ENCODE data around the gene NGEF.
"Not testable (repeated sequence)": the region's sequence is repeated elsewhere in the genome, so short reads cannot be mapped to it uniquely, and the experiment has no call there.

NGEF gene

GRCh38 chr2:233013027-233013461, at the start of gene NGEF:
TSS of gene NGEF (minus strand) at chr2:233013256. CDS start at chr2:232974890, 38,366 bp downstream.
- DNase-seq (ENCODE audit: low read depth in 2 of 2): no peak

- DNase-seq (ENCODE audit: low read depth in 2 of 2): no peak
These were observed 49.4 kb upstream of the NGEF start for GRCh38 chr2:233062451-233062850.

- no peak for DNase-seq (ENCODE audit: low read depth in 2 of 2)
These were observed 48.8 kb upstream of the NGEF start for GRCh38 chr2:233061591-233062450.

GRCh38 chr2:233060980-233061590, 48.0 kb upstream of the NGEF start:
- no peak for DNase-seq (ENCODE audit: low read depth in 2 of 2)

GRCh38 chr2:233060501-233060979, 47.5 kb upstream of the NGEF start:
- DNase-seq (ENCODE audit: low read depth in 2 of 2): no peak

GRCh38 chr2:233059797-233060500, 46.9 kb upstream of the NGEF start, which contains the start of gene INPP5D:
TSS of gene INPP5D (plus strand) at chr2:233060342. CDS start at chr2:233060479, 137 bp downstream.
- peak; percentile 54 for DNase-seq (ENCODE audit: low read depth in 2 of 2)

GRCh38 chr2:233059547-233059796, 46.4 kb upstream of the NGEF start:
- no peak for DNase-seq (ENCODE audit: low read depth in 2 of 2)

GRCh38 chr2:233058717-233059546, 45.9 kb upstream of the NGEF start:
- DNase-seq (ENCODE audit: low read depth in 2 of 2): no peak

GRCh38 chr2:233056961-233057605, 44.0 kb upstream of the NGEF start:
- no peak for DNase-seq (ENCODE audit: low read depth in 2 of 2)

GRCh38 chr2:233055362-233055761, 42.3 kb upstream of the NGEF start:
- no peak for DNase-seq (ENCODE audit: low read depth in 2 of 2)

GRCh38 chr2:233053928-233054784, 41.1 kb upstream of the NGEF start:
- DNase-seq (ENCODE audit: low read depth in 2 of 2): peak; percentile 43 to 56

GRCh38 chr2:233052517-233052916, 39.5 kb upstream of the NGEF start:
- DNase-seq (ENCODE audit: low read depth in 2 of 2): not testable (repeated sequence)

GRCh38 chr2:233051241-233052149, 38.4 kb upstream of the NGEF start:
- DNase-seq (ENCODE audit: low read depth in 2 of 2): no peak

GRCh38 chr2:233049194-233049761, 36.2 kb upstream of the NGEF start:
- DNase-seq (ENCODE audit: low read depth in 2 of 2): no peak

- no peak for DNase-seq (ENCODE audit: low read depth in 2 of 2)
These were observed 35.6 kb upstream of the NGEF start for GRCh38 chr2:233048569-233049193.

- no peak for DNase-seq (ENCODE audit: low read depth in 2 of 2)
These were observed 34.6 kb upstream of the NGEF start for GRCh38 chr2:233047667-233048066.

GRCh38 chr2:233047206-233047605, 34.1 kb upstream of the NGEF start:
- DNase-seq (ENCODE audit: low read depth in 2 of 2): no peak

GRCh38 chr2:233044974-233045605, 32.0 kb upstream of the NGEF start:
- no peak for DNase-seq (ENCODE audit: low read depth in 2 of 2)
